ENCODE results near the gene P2RY13. TPM values are rescaled to one million over a fixed set of nuclear protein-coding genes. Genes with fewer than 3 reads are reported as not detected.

Gene P2RY13
- total RNA-seq, 1 experiment from 2014 or later: not detected

- H3K56ac ChIP-seq (ENCODE audit: insufficient read length, low read depth, low read length): no peak overlapping the region
- no peak overlapping the region for H2AK5ac ChIP-seq (ENCODE audit: insufficient read length, low read length)
- no peaks in the 10 kb centered on the region for H3K27me3 ChIP-seq (ENCODE audit: insufficient read depth, low read length)
- Mint-ChIP-seq H3K27me3 (ENCODE audit: low read depth) (no peaks in the 10 kb centered on the region), H3K4me1 (peaks cover under 1 to 5% of the 10 kb centered on the region in 2 experiments; a peak in 3 of 4 replicates), H3K36me3 (ENCODE audit: insufficient read depth in 1 of 3, low read depth in 3 of 3) (peaks cover 0 to 4% (median 0%) of the 10 kb centered on the region in 3 experiments; a peak in 2 of 7 replicates), H3K4me3 (no peak overlapping the region), H3K9me3 (no peaks in the 10 kb centered on the region), H3K27ac (no peak overlapping the region)
- H2AFZ ChIP-seq (ENCODE audit: low read length): no peak overlapping the region
- H3K9ac ChIP-seq (ENCODE audit: extremely low read depth, insufficient read length, low read length): no peak overlapping the region
- no peak overlapping the region for H4K5ac ChIP-seq (ENCODE audit: insufficient read length, low read depth, low read length)
- no peak overlapping the region for H2BK5ac ChIP-seq (ENCODE audit: insufficient read length, low read length)
- no peak overlapping the region for H3K4ac ChIP-seq (ENCODE audit: low read depth, low read length)
- H3K23me2 ChIP-seq (ENCODE audit: insufficient read length, low read depth, low read length, poor library complexity, severe bottlenecking): no peaks in the 10 kb centered on the region
- H3K23ac ChIP-seq (ENCODE audit: insufficient read length, low read depth, low read length): no peak overlapping the region
- H4K20me1 ChIP-seq (ENCODE audit: control insufficient read depth, insufficient read depth, insufficient read length): no peaks in the 10 kb centered on the region
- H3K79me1 ChIP-seq (ENCODE audit: insufficient read depth, low read depth, low read length, poor library complexity, severe bottlenecking): no peaks in the 10 kb centered on the region
- H4K91ac ChIP-seq (ENCODE audit: insufficient read length, low read depth, low read length): no peak overlapping the region
- no peak overlapping the region for H4K8ac ChIP-seq (replicated peaks; ENCODE audit: insufficient read length, low read depth, low read length)
- no peak overlapping the region for H2BK20ac ChIP-seq (ENCODE audit: low read depth, low read length, poor library complexity, severe bottlenecking)
- no CpG with 5 or more reads among the region's 4 CpGs for WGBS (ENCODE audit: extremely low coverage, insufficient read length, low lambda C conversion rate)
- no peaks in the 10 kb centered on the region for H3K4me1 ChIP-seq (ENCODE audit: insufficient read depth, low read length)
- H3K18ac ChIP-seq (ENCODE audit: insufficient read length, low read depth, low read length): no peak overlapping the region
- TF ChIP-seq CTCF (conservative IDR thresholded peaks at IDR 0.05): no peak
- no peak for DNase-seq
- H3K79me2 ChIP-seq (ENCODE audit: insufficient read depth, low read length): no peaks in the 10 kb centered on the region
- no peak overlapping the region for H2BK12ac ChIP-seq (ENCODE audit: insufficient read length, low read depth, low read length)
- no peak overlapping the region for H2BK15ac ChIP-seq (ENCODE audit: low read depth, low read length)
- no peaks in the 10 kb centered on the region for H3K9me3 ChIP-seq (ENCODE audit: control insufficient read depth, low read depth, low read length)
- no peak overlapping the region for H3T11ph ChIP-seq (ENCODE audit: low read length)
- H3K14ac ChIP-seq (ENCODE audit: insufficient read depth, low read length): no peak overlapping the region
- H2BK120ac ChIP-seq (ENCODE audit: low read depth, low read length, poor library complexity, severe bottlenecking): no peak overlapping the region
- H3K4me2 ChIP-seq (ENCODE audit: insufficient read depth, insufficient read length, low read length): no peak overlapping the region
- no peak overlapping the region for H3K27ac ChIP-seq (ENCODE audit: insufficient read length, low read depth, low read length)
Observed at GRCh38 chr3:151372063-151372820, 42.9 kb upstream of the P2RY13 start.
